GM18499 (cell line): Measurements from ENCODE around the gene EHF.

ENCODE experiments used
- ATAC-seq: cut with Tn5 transposase; IDR thresholded peaks from one replicate; pipeline ENCODE4 v1.9.1; 2021; ENCODE audit warnings: moderate number of reproducible peaks; ENCODE audit not compliant: insufficient read depth, unreplicated experiment

The EHF gene

DNA sequence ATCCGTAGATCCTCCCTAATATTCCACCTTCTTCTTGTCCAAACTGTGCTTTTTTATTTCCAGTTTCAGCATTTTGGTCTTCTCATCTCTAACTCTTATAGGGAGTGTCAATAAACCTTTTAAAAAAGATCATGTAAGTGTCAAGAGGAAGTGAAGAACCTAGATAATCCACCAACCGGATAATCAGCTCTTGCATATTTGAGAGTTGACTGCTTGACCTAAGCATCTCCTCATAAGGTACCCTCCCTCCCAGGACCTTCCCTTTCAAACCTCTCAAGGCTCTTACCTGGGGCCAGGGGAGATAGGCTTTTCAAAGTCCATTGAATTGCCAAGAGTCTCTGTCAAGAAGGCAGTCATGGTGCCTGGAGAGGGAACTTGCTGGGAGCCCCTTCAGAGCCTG is 691 bp upstream of the EHF start:
- ATAC-seq, result no peak

- ATAC-seq, result no peak
Measured at GRCh38 chr11:34621876-34622275, 983 bp downstream of the EHF start.

- ATAC-seq, result no peak
Measured at GRCh38 chr11:34623463-34623862, 2.6 kb downstream of the EHF start.

GRCh38 chr11:34624069-34624468 is 3.2 kb downstream of the EHF start:
- ATAC-seq, result peak; percentile 70

- ATAC-seq, result no peak
Measured at GRCh38 chr11:34625576-34625975, 4.7 kb downstream of the EHF start.

DNA sequence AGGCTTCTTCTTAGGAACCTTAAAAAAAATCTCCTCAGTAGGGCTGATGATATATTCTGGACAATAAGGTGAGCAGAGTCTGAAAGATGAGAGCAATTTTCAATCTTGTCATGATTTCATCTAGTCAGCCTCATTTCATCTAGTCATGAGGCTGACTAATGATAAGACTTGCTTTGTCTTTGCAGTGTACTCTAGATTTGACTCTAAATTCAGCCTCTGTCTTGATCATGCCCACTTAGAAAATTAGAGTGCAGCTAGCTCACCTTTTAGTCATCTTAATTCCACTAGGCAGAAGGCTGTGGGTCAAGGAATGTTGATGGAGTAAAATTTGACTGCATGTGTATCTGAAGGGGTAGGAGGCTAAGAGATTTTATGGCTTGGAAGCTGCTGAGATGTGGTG is 5.5 kb downstream of the EHF start:
- no peak for ATAC-seq

GRCh38 chr11:34627197-34627596 is 6.3 kb downstream of the EHF start:
- no peak for ATAC-seq

GRCh38 chr11:34629711-34630110 is 8.8 kb downstream of the EHF start:
- no peak for ATAC-seq

GRCh38 chr11:34630544-34630943 is 9.7 kb downstream of the EHF start:
- no peak for ATAC-seq

GRCh38 chr11:34631297-34631696 is 10.4 kb downstream of the EHF start:
- ATAC-seq, result no peak

GRCh38 chr11:34631737-34632104 is 10.8 kb downstream of the EHF start:
- ATAC-seq, result no peak

- no peak for ATAC-seq
Measured at GRCh38 chr11:34632105-34632791, 11.4 kb downstream of the EHF start.

DNA sequence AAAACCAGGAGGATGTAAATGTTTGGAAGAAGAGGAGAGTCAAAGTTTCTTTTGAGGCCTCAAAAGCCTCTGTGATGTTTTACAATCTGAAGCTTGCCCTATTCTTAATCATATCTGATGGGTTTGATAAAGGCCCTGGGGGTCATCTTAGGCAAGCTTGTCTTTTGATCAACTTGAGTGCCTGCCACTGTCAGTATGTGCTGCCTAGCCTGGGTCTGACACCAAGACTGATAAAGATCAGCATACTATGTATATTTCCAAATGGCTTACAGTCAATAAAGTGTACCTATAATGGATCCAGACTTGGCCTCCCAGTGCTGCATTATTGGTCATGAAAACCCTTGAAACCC is 12.7 kb downstream of the EHF start:
- no peak for ATAC-seq

DNA sequence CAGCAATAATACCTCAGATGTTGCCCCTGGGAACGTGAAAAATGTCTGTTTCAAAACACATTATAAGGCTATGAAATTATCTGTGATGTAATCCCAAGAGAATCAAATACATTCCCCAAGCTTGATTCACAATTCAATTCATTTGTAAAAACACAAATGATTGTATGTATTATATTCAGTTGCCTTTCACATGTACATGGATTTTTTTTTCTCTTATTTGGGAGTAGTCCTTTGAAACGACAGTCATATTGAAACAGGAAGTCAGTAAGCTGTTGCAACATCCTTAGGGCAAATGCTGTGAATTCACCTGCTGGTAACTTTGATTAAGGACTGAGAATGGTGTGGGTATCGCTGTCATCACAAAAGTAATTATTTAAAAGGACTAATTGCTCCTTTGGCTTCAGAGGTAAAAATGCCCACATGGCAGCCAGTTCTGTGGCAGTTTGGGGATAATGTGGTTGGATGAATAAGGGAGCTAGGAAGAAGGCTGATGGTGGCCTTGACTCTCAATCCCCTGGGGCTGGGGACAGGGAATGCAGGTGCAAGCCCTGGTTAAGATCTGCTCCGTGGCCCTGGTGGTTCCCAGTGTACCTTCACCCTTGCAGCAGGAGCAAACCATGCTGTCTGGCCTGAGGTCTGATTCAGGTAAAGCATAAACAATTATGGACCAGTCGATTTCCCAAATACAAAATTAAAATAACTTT is 13.2 kb downstream of the EHF start:
- peak; percentile 73 for ATAC-seq

- ATAC-seq, result no peak
Measured at GRCh38 chr11:34634694-34635062, 13.8 kb downstream of the EHF start.

DNA sequence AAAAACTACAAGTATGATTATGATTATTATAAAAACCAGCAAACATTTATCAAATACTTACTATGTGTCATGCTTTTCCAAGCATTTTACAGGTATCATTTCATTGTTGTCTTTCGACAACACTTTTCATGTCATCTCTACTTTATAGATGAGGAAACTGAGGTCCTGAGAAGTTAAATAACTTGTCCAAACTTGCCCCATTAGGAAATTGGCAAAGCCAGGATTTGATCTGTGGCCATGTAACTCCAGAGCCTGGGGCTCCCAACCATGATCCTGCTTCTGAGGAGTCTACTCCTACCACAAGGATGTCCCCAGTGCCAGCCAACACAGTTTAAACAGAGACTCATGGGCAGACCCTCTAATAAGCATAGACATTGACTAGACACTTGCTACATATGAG is 15.2 kb downstream of the EHF start:
- no peak for ATAC-seq

- ATAC-seq, result no peak
Measured at GRCh38 chr11:34637303-34637702, 16.4 kb downstream of the EHF start.

GRCh38 chr11:34638897-34639296 is 18.0 kb downstream of the EHF start:
- no peak for ATAC-seq

- ATAC-seq, result no peak
Measured at GRCh38 chr11:34639545-34639944, 18.7 kb downstream of the EHF start.

DNA sequence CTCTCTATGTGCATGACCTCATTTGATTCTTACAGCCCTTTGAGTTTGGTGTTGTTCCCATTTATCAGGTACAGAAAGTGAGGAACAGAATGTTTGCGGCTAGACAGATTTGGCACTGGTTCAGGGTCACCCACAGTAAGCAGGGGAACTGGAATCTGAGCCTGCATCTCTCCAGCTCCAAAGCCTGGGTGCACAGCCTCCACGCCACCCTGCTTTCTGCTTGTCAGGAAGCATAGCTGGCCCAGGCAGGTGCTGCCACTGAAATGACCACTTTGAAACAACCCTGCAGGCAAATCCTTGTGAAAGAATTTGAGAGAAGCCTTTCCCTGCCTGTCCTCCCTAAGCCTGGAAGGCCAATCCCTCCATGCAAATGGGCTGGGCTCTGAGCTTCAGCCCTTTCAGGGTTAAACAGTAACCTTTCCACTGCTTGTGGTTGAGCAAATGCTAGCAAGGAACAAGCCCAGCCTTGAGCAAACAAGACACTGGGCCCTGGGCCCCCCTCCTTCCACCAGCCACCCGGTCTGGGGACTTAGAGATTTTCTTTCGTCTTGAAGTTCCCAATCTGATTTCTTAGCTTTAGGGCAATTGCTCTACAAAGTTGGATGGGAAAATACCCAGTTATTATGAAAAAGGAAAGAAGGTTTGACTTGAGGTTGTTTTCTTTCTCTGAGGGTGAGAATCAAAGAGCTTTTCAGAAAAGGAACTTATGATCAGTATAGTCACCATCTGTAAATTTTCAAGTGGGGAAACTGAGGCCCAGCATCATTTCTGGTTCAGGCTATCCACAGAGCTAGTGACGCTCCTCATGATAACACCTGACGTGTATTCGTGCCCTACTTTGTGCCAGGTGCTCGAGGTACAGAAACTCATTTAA is 19.4 kb downstream of the EHF start:
- no peak for ATAC-seq

GRCh38 chr11:34640924-34641275 is 20.0 kb downstream of the EHF start:
- ATAC-seq, result no peak
